WI38 (cell line): ENCODE results near the gene ALOX5.

Experiments
- H3K4me3 ChIP-seq: 2 replicates; pipeline ENCODE4 v1.5.1; 2011; ENCODE audit warnings: low read depth, mild to moderate bottlenecking, control low read depth, low read length
- TF ChIP-seq, protein P1 (sequence below): IDR thresholded peaks from 2 replicates; pipeline ENCODE4 v1.5.1; 2012; ENCODE audit warnings: low read depth, mild to moderate bottlenecking, control low read depth, low read length

ALOX5 gene

DNA sequence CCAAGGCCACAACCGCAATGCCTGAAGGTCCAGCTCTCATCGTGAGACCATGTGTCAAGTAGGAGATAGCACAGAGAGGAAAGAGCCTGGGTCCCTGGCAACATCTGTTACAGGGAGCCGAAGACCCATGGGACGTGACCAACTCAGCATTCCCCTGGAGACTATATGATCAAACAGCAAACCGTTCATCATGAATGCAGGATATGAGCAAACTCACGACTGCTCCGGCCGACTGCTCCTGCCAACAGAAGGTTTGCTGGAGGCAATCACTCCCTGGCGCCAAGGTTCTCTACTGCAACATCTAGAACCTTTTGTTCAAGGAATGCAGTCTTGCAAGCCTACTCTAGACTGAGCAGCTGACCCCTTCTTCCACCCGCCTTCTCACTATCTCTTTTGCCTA, 114.3 kb downstream of the ALOX5 start:
- TF ChIP-seq, protein P1, sequence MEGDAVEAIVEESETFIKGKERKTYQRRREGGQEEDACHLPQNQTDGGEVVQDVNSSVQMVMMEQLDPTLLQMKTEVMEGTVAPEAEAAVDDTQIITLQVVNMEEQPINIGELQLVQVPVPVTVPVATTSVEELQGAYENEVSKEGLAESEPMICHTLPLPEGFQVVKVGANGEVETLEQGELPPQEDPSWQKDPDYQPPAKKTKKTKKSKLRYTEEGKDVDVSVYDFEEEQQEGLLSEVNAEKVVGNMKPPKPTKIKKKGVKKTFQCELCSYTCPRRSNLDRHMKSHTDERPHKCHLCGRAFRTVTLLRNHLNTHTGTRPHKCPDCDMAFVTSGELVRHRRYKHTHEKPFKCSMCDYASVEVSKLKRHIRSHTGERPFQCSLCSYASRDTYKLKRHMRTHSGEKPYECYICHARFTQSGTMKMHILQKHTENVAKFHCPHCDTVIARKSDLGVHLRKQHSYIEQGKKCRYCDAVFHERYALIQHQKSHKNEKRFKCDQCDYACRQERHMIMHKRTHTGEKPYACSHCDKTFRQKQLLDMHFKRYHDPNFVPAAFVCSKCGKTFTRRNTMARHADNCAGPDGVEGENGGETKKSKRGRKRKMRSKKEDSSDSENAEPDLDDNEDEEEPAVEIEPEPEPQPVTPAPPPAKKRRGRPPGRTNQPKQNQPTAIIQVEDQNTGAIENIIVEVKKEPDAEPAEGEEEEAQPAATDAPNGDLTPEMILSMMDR, result no peak
- no peak overlapping the region for H3K4me3 ChIP-seq

DNA sequence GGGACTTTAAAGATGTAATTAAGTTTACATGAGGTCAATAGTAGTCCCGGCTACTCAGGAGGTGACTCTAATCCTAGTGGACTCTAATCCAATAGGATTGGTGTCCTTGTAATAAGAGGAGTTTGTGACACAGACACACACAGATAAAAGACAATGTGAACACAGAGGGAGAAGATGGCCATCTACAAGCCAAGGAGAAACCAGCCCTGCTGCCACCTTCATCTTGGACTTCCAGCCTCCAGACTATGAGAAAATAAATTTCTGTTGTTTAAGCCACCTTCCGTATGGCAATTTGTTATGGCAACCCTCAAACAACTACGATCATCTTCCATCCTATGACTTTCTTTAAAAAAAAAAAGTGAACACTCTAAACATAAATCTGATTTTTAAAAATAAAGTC, 116.3 kb downstream of the ALOX5 start:
- TF ChIP-seq, protein P1, result no peak
- no peak overlapping the region for H3K4me3 ChIP-seq

DNA sequence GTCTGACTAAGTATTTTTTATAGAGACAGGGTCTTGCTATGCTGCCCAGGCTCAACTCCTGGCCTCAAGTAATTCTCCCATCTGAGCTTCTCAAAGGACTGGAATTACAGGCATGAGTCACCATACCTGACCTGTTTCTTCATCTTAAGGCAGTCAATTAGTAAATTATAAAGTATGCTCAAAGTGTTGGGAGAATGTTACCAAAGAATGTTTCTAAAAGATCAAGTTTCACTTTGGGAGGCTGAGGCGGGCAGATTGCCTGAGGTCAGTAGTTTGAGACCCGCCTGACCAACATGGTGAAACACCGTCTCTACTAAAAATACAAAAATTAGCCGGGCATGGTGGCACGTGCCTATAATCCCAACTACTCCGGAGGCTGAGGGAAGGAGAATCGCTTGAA, 117.0 kb downstream of the ALOX5 start:
- TF ChIP-seq, protein P1, result no peak
- no peak overlapping the region for H3K4me3 ChIP-seq
